ENCODE data around the gene CTXN1. TPM values are rescaled to one million over a fixed set of nuclear protein-coding genes. Genes with fewer than 3 reads are reported as not detected.
"Not testable (repeated sequence)": the region's sequence is repeated elsewhere in the genome, so short reads cannot be mapped to it uniquely, and the experiment has no call there.

The CTXN1 gene
- total RNA-seq (2014; rRNA removed; shearing (Covaris generic); ENCODE audit: low replicate concordance), result 8.5 and 16.2 TPM in 2 replicates

GRCh38 chr19:7926021-7926726 is at the start of gene CTXN1:
TSS of gene CTXN1 (minus strand) at chr19:7926135. CDS start at chr19:7925538, 597 bp downstream.
- no peaks in the 10 kb centered on the region for H3K27me3 ChIP-seq
- peaks cover 60% of the 10 kb centered on the region for H3K36me3 ChIP-seq
- peak; percentile 78 for DNase-seq
- H3K4me3 ChIP-seq, result peak within 1 kb of the TSS; percentile 44
- H3K9me3 ChIP-seq, result no peaks in the 10 kb centered on the region

- peaks cover 96% of the 10 kb centered on the region for H3K36me3 ChIP-seq
- no peaks in the 10 kb centered on the region for H3K27me3 ChIP-seq
- H3K9me3 ChIP-seq, result no peaks in the 10 kb centered on the region
- DNase-seq, result no peak
- H3K4me3 ChIP-seq, result no peak overlapping the region
These were observed 49.1 kb upstream of the CTXN1 start for GRCh38 chr19:7975037-7975436.

DNA sequence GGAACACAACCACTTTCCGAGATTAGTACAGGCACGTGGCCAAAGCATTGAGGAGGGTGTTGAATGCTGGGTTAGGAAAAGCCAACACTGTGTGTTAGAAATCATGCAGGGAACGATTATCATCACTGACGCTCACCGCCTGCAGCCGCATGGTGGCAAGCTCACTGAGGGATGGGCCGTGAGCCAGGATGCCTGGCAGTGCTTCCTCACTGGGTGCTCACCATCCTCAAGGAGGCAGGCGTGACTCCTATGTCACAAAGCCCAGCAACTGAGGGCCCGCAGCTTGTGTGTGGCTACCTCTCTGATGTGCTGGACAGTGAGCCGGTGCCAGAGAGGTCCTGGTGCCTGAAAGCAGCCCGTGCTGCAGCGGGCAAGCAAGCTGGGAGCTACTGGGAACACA is 47.9 kb upstream of the CTXN1 start:
- H3K27me3 ChIP-seq, result no peaks in the 10 kb centered on the region
- H3K4me3 ChIP-seq, result no peak overlapping the region
- no peaks in the 10 kb centered on the region for H3K9me3 ChIP-seq
- no peak for DNase-seq
- H3K36me3 ChIP-seq, result peaks cover 96% of the 10 kb centered on the region

DNA sequence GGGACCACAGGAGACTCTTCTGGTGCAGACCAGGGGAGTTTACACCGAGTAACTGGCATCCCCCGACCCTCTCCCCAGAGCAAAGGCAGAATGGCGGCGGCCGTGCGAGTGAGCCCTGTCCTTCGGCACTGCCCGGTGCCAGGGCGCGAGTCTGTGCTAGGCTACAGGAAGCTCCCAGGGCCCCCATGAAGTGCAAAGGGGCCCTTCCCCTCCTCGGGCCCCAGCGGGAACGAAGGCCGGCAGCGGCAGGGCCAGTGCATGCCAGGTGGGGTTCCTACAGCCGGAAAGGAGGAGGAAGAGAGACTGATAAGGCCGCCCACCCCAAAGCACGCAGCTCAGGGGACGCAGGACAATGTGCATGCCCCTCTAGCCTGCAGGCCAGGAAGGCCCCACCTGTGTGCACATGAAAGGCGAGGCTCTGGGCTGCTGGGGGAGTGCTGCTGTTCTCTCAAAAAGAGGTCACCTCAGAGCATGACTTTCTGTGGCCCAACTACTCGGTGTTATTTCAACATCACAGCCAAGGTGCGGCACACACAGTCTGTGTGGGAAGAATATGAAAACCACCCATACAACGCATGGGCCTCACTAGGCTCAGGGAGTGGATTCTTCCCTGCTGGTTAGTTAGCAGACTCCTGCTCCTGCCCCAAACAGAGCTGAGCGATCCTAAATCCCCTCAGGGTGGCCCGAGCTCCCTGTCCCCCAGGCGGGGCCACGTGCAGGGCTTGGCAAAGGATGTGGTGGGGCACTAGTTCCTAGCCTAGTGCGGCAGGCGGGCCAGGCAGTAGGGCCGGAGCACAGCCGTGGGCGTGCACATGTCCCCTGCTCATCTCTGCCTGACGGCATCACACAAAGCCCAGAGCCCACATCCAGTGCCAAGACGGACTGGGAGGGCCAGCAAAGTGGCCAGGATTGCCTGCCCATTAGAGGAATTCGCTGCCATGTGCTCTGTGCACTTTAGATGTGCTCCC is 45.9 kb upstream of the CTXN1 start:
- no peak for DNase-seq
- no peaks in the 10 kb centered on the region for H3K9me3 ChIP-seq
- no peak overlapping the region for H3K4me3 ChIP-seq
- H3K27me3 ChIP-seq, result no peaks in the 10 kb centered on the region
- H3K36me3 ChIP-seq, result peaks cover 95% of the 10 kb centered on the region

DNA sequence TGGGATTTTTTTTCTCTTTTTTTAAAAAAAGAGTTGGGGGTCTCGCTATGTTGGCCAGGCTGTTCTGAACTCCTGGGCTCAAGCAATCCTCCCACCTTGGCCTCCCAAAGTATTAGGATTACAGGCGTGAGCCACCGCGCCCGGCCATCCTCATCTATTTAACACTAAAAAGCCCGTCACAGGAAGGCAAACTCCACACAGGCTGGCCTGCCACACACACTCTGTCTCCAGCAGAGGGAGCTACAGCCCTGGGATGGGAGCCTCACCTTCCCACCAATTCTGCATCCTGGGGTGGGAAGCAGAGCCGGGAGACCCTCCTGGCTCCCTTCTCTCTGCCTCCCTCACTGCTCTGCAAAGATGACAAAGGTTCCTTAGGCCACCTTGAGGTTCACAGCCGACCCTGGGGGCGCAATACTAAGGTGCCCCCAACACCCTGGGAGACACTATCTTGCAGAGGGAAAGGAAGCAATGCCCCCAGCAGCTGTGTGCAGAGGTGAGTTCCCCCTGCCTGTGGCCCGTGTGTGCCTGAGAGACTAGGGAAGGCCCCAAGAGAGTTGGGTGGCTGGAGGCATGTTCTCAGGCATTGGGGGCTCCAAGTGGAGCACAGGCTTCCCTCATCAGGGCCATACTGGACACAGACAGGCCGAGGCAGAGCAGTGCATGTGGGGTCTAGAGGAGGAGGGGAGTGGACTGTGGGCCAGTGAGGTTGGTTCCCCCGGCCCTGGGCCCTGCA is 44.9 kb upstream of the CTXN1 start:
- peaks cover 97% of the 10 kb centered on the region for H3K36me3 ChIP-seq
- peak; percentile 50 for DNase-seq
- H3K4me3 ChIP-seq, result no peak overlapping the region
- H3K9me3 ChIP-seq, result no peaks in the 10 kb centered on the region
- H3K27me3 ChIP-seq, result no peaks in the 10 kb centered on the region

DNA sequence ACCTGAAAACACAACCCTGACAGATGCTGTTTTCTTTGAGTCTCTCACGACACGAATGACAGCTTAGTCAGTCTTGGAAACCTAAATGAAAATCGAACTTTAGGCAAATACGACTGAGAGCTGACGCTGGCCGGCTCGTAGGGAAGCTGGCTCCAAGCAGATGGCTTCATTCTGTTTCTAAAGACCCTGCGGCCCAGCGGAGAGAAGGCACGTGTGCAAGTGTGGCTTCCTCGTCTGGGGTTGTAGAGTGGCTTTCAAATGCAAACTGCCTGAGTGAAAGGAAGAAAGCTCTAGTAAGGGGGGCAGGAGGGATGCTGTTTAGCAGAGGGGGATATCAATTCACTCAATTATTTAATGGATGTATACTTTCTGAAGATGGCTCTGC is 43.6 kb upstream of the CTXN1 start:
- H3K27me3 ChIP-seq, result no peaks in the 10 kb centered on the region
- peaks cover 96% of the 10 kb centered on the region for H3K36me3 ChIP-seq
- H3K4me3 ChIP-seq, result no peak overlapping the region
- no peak for DNase-seq
- no peaks in the 10 kb centered on the region for H3K9me3 ChIP-seq

DNA sequence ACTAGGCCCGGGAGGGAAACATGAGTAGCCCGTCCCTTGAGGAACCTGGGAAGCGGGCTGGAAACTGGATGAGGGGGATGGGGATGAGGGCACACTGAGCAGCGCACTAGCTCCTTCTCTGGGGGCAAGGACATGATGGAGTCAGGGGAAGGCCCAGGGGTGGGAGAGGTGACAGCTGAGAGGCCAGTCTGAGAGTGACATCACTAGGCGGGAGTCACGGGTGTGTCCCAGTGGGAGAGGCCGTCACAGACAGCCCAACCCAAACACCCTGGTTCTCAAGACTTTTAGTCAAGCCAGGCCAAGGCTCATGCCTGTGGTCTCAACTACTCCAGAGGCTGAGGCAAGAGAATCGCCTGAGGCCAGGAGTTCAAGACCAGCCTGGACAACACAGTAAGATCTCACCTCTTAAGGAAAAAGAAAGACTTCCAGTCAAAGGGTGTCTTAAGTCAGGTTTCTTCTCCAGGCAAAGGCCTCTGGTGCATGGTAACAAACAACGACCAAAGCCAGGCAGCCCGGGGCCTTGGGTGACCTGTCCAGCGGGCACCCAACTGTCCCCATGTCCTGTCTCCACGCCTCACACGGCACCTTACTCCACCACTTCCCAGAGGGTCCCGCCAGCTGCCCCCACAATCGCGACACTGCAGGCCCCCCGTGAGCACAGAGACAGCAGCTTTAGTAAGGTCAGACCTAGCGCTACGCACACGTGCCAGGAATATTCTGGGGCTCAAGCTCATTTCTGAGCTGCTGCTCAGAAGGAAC is 43.0 kb upstream of the CTXN1 start:
- peaks cover 96% of the 10 kb centered on the region for H3K36me3 ChIP-seq
- no peak overlapping the region for H3K4me3 ChIP-seq
- no peak for DNase-seq
- H3K27me3 ChIP-seq, result no peaks in the 10 kb centered on the region
- H3K9me3 ChIP-seq, result no peaks in the 10 kb centered on the region

GRCh38 chr19:7968008-7968795 is 42.3 kb upstream of the CTXN1 start:
- H3K9me3 ChIP-seq, result no peaks in the 10 kb centered on the region
- DNase-seq, result no peak
- no peaks in the 10 kb centered on the region for H3K27me3 ChIP-seq
- H3K4me3 ChIP-seq, result no peak overlapping the region
- H3K36me3 ChIP-seq, result peaks cover 96% of the 10 kb centered on the region

DNA sequence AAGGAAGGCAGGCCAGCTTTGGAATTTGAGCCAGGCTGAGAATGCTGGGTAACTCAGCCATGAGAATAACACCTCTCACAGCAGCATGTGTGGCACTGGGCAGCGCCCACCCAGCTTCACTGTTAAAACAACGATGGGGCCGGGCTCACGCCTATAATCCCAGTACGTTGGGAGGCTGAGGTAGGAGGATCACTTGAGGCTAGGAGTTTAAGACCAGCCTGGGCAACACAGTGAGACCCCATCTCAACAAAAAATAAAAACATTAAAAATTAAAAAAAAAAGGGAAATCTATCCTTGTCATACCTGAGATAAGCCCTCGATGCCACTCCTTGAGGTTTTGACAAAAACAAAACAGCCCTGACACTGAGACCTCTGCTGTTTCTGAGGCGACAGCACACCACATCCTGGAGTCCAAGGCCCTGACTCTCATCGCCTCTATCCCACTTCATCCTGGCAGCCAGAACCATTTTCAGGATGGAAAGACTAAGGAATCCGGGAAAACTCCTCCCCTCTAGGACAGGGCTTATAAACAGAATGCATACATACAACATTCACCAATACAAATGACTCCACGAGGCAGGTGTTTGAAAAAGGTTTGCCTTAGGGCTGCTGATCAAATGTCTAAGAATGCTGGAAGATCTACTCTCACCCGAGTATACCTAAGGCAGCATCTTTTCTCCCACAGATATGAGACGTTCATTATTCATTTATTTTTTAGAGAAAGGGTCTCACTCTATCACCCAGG is 40.2 kb upstream of the CTXN1 start:
- no peak overlapping the region for H3K4me3 ChIP-seq
- H3K36me3 ChIP-seq, result peaks cover 96% of the 10 kb centered on the region
- no peak for DNase-seq
- H3K27me3 ChIP-seq, result no peaks in the 10 kb centered on the region
- H3K9me3 ChIP-seq, result no peaks in the 10 kb centered on the region

GRCh38 chr19:7965259-7965841 is 39.4 kb upstream of the CTXN1 start:
- H3K27me3 ChIP-seq, result no peaks in the 10 kb centered on the region
- peaks cover 96% of the 10 kb centered on the region for H3K36me3 ChIP-seq
- no peak overlapping the region for H3K4me3 ChIP-seq
- DNase-seq, result no peak
- no peaks in the 10 kb centered on the region for H3K9me3 ChIP-seq

- no peak for DNase-seq
- H3K27me3 ChIP-seq, result no peaks in the 10 kb centered on the region
- no peak overlapping the region for H3K4me3 ChIP-seq
- peaks cover 92% of the 10 kb centered on the region for H3K36me3 ChIP-seq
- H3K9me3 ChIP-seq, result no peaks in the 10 kb centered on the region
These were observed 37.6 kb upstream of the CTXN1 start for GRCh38 chr19:7963566-7963965.

DNA sequence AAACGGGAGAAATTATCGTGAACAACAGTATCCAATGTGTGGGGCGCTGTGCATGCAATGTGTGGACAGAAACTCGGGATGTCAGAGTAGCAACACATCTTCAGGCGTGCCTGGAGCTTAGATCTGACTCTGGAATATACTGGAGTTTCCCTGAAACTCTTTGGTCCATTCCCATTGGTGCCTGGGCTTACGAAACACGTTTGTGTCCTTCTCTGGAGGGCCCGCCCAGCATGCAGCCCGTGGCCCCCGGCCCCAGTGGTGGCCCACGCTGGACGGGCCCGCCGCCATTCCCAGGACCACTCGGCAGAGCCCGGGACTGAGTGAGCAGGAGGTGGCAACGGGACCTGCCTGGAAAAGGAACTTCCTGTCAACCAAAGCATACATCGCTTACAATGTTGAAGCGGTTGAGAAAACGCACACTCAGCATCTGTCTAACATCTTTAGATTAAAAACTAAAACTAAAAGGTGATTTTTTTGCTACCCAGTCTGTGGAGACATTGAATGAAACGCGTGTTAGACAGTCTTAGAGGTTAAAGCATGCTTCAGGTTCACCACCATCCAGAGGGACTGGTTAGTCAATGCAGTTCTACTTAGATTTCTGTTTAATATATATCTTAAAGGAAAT is 36.8 kb upstream of the CTXN1 start:
- Histone ChIP-seq H3K36me3 (peaks cover 91% of the 10 kb centered on the region), H3K27me3 (no peaks in the 10 kb centered on the region), H3K4me3 (no peak overlapping the region), H3K9me3 (no peaks in the 10 kb centered on the region)
- no peak for DNase-seq

GRCh38 chr19:7961920-7962626 is 36.1 kb upstream of the CTXN1 start:
- Histone ChIP-seq H3K27me3 (no peaks in the 10 kb centered on the region), H3K4me3 (no peak overlapping the region), H3K9me3 (no peaks in the 10 kb centered on the region), H3K36me3 (peaks cover 87% of the 10 kb centered on the region)
- no peak for DNase-seq

GRCh38 chr19:7961082-7961481 is 35.1 kb upstream of the CTXN1 start:
- H3K9me3 ChIP-seq, H3K4me3 ChIP-seq, DNase-seq, H3K27me3 ChIP-seq: not testable (repeated sequence)
- peaks cover 78% of the 10 kb centered on the region for H3K36me3 ChIP-seq
